BE2C (cell line): Measurements from ENCODE around the gene ARRB1.
"Not testable (repeated sequence)": the region's sequence is repeated elsewhere in the genome, so short reads cannot be mapped to it uniquely, and the experiment has no call there.

ENCODE experiments used
- DNase-seq: peaks from one replicate; pipeline ENCODE4 v3.0.0-alpha.2; 2020
- H3K27me3 ChIP-seq: fragments of 250-450 bp; sonication (Bioruptor Pico); 2 replicates; pipeline ENCODE4 v1.5.1; 2020; ENCODE audit warnings: mild to moderate bottlenecking
- H3K36me3 ChIP-seq: fragments of 250-450 bp; sonication (Bioruptor Pico); 2 replicates; pipeline ENCODE4 v1.5.1; 2020; ENCODE audit warnings: mild to moderate bottlenecking
- H3K4me1 ChIP-seq: fragments of 250-450 bp; sonication (Bioruptor Pico); 2 replicates; pipeline ENCODE4 v1.5.1; 2020
- H3K4me3 ChIP-seq: 2 replicates; pipeline ENCODE4 v1.5.1; 2011; ENCODE audit warnings: low read depth, low read length
- H3K9me3 ChIP-seq: fragments of 250-450 bp; sonication (Bioruptor Pico); 2 replicates; pipeline ENCODE4 v1.5.1; 2020
- TF ChIP-seq, protein P1 (sequence below): IDR thresholded peaks from 2 replicates; pipeline ENCODE4 v1.5.1; 2012; ENCODE audit warnings: mild to moderate bottlenecking, low read depth, low read length

Gene ARRB1

DNA sequence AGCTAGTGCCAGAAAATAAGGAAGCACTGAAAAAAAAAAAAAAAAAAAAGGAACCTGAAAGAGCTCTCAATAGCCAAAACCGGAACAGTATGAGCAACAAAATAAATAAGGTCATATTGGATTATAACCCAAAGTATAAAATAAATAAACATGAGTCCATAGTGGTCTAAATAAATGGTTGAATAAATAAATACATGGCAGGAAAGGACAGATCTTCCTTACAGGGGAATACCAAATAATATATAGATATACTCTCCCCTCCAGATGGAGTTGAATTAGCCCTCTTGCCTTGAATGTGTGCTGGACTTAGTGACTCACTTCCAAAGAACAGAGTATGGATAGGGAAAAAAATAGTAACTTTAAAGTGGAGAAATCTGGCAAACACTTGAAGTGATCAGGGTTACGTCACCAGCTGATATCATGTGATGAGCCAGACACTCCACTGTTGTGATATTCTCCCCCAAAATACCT lies 14.3 kb upstream of the ARRB1 start:
- H3K36me3 ChIP-seq = no peaks in the 10 kb centered on the region
- DNase-seq = no peak
- H3K27me3 ChIP-seq = no peaks in the 10 kb centered on the region
- TF ChIP-seq, protein P1, sequence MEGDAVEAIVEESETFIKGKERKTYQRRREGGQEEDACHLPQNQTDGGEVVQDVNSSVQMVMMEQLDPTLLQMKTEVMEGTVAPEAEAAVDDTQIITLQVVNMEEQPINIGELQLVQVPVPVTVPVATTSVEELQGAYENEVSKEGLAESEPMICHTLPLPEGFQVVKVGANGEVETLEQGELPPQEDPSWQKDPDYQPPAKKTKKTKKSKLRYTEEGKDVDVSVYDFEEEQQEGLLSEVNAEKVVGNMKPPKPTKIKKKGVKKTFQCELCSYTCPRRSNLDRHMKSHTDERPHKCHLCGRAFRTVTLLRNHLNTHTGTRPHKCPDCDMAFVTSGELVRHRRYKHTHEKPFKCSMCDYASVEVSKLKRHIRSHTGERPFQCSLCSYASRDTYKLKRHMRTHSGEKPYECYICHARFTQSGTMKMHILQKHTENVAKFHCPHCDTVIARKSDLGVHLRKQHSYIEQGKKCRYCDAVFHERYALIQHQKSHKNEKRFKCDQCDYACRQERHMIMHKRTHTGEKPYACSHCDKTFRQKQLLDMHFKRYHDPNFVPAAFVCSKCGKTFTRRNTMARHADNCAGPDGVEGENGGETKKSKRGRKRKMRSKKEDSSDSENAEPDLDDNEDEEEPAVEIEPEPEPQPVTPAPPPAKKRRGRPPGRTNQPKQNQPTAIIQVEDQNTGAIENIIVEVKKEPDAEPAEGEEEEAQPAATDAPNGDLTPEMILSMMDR = no peak
- H3K9me3 ChIP-seq = no peaks in the 10 kb centered on the region; the same call in 1 of the 2 replicates
- H3K4me3 ChIP-seq = no peak overlapping the region
- H3K4me1 ChIP-seq = no peaks in the 10 kb centered on the region

- H3K4me1 ChIP-seq, H3K4me3 ChIP-seq, H3K27me3 ChIP-seq, DNase-seq, H3K36me3 ChIP-seq, H3K9me3 ChIP-seq: not testable (repeated sequence)
These were observed 10.8 kb upstream of the ARRB1 start for GRCh38 chr11:75362285-75362684.

DNA sequence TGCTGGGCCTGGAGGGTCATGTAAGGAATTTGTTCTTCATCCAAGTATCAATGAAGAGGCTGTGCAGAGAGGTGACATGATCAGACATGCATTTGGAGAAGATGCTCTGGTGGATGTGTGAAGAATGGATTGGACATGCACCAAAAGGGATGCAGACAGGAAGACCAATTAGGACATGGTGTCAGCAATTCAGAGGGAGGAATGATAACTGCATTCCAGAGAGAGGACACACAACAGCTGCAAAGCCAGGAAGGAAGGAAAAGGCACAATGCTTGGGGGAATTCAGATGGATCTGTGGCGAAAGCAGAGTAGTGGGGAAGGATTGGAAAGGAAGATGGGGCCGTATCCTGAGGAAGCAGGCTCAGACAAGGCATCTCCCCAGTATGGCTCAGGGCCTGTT lies 5.2 kb upstream of the ARRB1 start:
- no peaks in the 10 kb centered on the region for H3K9me3 ChIP-seq
- no peak for DNase-seq
- H3K27me3 ChIP-seq = no peaks in the 10 kb centered on the region
- no peaks in the 10 kb centered on the region for H3K36me3 ChIP-seq
- no peak overlapping the region for H3K4me3 ChIP-seq
- TF ChIP-seq, protein P1 = no peak
- H3K4me1 ChIP-seq = peaks cover 7% of the 10 kb centered on the region; the same call in 1 of the 2 replicates

GRCh38 chr11:75355051-75355450 lies 3.6 kb upstream of the ARRB1 start:
- no peak for DNase-seq
- TF ChIP-seq, protein P1 = no peak
- H3K9me3 ChIP-seq = no peaks in the 10 kb centered on the region
- H3K4me3 ChIP-seq = no peak overlapping the region
- peaks cover 7% of the 10 kb centered on the region; the same call in 1 of the 2 replicates for H3K4me1 ChIP-seq
- no peaks in the 10 kb centered on the region; the same call in 1 of the 2 replicates for H3K36me3 ChIP-seq
- no peaks in the 10 kb centered on the region for H3K27me3 ChIP-seq

- DNase-seq = no peak
- Histone ChIP-seq H3K4me3 (peak overlapping the region; percentile 72), H3K4me1 (peaks cover 22% of the 10 kb centered on the region), H3K36me3 (peaks cover 6% of the 10 kb centered on the region), H3K9me3 (no peaks in the 10 kb centered on the region), H3K27me3 (no peaks in the 10 kb centered on the region)
- TF ChIP-seq, protein P1 = no peak
These were observed 1.2 kb upstream of the ARRB1 start for GRCh38 chr11:75352588-75353206.

DNA sequence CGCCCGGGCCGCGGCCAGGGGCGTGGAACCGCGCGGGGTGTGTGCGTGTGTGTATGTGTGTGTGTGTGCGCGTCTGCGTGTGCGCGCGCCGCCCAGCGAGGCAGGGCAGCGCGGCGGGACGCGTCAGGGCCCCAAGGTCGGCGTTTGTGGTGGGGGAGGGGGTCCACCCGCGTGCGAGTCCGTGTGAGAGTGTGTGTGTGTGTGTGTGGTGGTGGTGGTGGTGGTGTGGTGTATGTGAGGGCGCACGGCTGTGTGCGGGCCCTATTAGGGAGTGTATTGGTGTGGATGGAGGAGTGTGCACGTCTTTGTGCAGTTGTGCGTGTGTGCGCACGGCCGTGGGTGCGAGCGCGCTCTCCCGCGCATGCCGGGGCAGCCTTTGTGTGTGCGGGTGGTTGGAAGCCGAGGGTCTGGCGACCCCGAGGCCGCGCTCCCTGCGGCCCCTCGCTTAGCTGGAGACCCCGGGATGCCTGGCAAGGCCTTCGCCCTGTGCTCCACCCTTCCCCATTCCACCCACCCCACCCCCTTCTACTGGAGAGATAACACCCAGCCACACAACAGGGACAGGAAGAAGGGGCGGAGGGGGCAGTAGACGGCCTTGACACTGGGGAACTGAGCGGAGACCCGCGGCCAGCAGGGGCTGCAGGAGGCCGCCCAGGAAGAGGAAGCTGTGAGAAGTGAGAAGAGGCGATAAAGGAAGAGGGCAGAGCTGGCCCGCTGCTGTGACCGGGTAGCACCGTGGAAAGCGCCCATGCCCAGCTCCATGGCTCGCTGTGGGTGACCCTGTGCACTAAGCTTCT lies 528 bp upstream of the ARRB1 start:
- H3K27me3 ChIP-seq = no peaks in the 10 kb centered on the region
- H3K9me3 ChIP-seq = no peaks in the 10 kb centered on the region
- TF ChIP-seq, protein P1 = peak; percentile 34
- peaks cover 29% of the 10 kb centered on the region for H3K4me1 ChIP-seq
- H3K36me3 ChIP-seq = peaks cover 12% of the 10 kb centered on the region
- peak; percentile 86 for DNase-seq
- H3K4me3 ChIP-seq = peak overlapping the region; percentile 72
